GM21529 (cell line): ENCODE data around the gene FAM156A.
A peak's percentile ranks its signal among the peaks of the same experiment; 100 is the strongest.
"Not testable (repeated sequence)": the region's sequence is repeated elsewhere in the genome, so short reads cannot be mapped to it uniquely, and the experiment has no call there.

Experiments
- ATAC-seq: cut with Tn5 transposase; IDR thresholded peaks from one replicate; pipeline ENCODE4 v1.9.1; 2021; ENCODE audit not compliant: unreplicated experiment

FAM156A gene, protein sequence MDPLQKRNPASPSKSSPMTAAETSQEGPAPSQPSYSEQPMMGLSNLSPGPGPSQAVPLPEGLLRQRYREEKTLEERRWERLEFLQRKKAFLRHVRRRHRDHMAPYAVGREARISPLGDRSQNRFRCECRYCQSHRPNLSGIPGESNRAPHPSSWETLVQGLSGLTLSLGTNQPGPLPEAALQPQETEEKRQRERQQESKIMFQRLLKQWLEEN

DNA sequence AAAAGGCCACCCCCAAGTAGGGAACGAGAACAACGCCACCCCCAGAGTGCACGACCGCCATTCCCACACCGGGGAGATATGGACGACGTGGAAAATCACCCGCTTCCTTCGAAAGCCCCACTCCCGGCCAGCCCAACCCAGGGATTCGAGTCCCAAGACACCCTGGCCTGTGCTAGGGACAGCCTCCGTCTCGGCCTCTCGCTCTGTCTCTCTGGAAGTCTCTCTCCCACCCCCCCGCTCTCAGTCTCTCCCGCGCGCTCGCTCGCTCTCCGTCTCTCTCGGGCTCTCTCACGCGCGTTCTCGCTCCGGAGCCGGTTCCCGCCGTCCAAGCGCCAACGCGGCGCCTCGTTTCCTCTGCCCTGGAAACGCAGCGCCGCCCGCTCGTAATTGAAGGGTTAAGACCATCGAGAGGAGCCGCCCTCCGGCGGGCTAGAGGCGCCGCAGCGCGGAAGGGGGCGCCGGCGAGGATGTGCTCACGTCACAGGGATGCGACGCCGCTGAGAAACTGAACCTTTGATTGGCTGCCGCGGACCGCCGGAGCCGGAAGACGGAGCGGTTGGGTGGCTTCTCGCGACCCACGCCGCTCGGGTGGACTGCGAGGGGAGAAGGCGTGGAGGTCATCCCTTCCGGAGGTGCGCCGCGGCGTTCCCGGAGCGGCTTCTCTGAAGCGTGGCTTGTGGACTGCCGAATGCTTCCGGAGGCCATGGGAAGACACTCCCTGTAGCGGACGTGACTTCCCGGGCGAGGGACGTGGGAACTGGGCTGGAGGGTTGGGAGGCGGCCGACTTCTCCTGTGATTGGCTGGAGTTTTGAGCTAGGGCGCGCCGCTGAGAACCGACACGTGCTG, at the start of gene FAM156A:
TSS of gene FAM156A (minus strand) at position 406 of the 847 bp plus-strand sequence. CDS start 9,930 bp downstream, outside the sequence.
- peak; percentile 77 for ATAC-seq

DNA sequence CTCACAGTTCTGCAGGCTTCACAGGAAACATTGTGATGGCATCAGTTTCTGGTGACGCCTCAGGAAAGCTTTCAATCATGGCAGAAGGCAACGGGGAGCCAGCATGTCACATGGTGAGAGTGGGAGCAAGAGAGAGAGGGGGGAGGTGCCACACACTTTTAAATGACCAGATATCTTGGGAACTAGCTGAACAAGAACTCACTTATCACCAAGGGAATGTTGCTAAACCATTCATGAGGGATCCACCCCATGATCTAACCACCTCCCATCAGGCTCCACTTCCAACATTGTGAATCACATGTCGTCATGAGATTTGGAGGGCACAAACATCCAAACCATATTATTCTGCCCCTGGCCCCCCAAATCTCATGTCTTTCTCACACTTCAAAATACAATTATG, 47.0 kb upstream of the FAM156A start:
- ATAC-seq: no peak

DNA sequence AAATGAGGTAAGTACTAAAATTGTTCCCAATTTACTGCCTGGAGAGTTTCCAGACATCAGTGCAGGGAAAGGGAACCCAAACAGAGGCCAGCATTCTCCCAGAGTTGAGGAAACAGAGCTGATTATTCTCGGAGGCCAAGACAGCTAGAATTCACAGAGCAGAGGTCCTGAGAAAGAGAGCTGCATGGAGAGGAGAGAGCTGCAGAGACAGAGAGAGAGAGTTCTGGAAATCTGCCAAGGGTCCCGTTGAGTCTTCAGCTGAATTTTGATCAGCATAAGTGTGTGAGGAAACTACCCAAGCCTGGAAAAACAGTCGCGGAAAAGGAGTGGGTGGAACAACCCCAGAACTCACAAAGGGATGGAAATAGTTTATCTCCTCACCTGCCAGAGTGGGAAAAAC, 46.5 kb upstream of the FAM156A start:
- no peak for ATAC-seq

DNA sequence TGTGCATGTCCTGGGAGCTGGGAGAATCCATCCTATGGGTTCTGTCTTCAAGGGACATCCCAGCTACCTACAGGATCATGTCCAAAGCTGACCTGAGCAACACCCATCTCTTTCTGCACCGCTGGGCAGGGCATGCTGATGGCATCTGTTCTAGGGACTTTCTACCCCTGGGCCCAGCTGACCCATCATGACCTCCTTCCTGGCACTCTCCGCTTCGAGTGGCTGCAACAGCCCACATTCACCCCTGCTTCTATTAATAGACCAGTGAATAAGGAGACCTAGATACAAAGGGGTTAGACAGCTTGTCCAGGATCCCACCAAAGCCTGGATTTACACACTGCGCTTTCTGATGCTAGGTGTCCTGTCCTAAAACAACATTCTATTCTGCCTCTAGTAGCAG, 45.7 kb upstream of the FAM156A start:
- ATAC-seq: no peak

DNA sequence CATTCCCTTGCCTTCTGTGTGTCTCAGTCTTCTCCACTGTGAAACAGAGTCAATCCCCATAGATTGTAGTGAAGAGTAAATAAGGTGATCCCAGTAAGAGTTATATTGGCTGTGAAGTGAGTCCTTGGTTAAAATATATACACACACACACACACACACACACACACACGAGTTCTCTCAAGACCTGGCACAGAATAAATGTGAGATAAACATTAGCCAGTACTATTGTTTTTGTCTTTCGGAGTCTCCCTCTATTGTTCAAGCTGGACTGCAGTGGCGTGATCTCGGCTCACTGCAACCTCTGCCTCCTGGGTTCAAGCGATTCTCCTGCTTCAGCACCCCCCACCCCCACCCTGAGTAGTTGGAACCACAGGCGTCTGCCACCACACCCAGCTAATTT, 44.8 kb upstream of the FAM156A start:
- no peak for ATAC-seq

DNA sequence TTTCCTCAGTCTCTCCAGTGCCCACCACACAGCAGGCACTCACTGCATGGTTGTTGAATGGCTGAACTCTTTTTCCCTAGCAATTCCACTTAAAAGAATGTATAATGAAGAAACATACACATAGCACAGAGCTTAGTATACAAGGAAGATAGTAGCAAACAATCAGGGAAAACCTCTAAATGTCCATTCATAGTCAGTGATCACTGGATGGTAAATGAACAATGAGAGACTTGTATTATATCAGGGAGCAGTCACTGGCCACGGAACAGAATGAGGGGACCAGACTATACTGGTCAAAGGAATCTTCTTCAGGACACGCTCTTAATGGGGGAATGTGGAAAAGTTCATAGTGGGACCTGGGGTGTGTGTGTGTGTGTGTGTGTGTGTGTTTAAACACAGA, 43.6 kb upstream of the FAM156A start:
- no peak for ATAC-seq

DNA sequence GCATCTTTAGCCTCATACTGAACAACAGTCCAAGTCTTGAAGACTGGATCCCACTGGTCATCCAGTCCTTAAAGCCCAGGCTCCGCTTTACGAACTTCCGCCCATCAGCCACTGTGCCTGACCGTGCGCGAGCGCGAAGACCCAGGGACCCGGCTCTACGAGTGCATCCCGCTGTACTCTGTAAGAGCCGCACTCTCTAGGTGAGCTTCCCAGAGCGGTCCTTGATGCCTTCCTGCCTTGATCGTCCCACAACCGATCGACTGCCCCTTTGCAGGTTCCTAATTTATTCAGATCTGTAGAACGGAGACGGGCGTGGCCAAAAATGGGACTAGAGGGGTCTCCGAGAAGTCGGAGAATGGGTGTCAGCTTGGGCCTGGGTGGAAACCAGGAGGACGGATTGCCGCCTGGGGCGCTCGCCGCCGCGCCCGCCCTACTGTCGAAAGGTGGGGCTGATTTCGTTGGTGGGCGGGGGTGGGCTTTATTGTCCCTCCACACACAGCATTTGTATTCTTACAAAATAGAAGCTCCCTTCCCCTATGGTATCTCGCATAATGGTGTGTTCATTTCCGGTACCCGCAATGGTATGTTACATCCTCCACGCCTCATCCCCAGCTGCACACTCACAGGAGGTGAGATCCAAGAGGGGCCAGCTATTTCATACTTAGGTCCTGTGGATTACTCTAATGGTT, 42.3 kb upstream of the FAM156A start:
- ATAC-seq: no peak

DNA sequence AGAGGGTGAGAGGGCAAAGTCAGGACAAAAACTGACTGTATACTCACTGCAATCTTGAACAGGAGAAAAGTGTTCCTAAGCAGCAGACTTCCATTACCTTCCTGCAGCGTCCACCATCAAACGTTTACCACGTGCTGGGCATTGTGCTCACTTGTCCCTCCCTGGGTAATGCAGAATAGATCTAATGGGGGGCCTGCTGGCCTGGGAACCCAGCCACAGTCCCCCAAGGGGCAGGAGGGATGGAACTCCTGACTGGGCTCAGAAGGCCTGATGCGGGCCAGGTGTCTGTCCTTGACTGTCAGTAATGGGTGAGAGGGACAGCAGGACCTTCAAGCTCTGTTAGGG, 37.6 kb upstream of the FAM156A start:
- ATAC-seq: peak; percentile 2

DNA sequence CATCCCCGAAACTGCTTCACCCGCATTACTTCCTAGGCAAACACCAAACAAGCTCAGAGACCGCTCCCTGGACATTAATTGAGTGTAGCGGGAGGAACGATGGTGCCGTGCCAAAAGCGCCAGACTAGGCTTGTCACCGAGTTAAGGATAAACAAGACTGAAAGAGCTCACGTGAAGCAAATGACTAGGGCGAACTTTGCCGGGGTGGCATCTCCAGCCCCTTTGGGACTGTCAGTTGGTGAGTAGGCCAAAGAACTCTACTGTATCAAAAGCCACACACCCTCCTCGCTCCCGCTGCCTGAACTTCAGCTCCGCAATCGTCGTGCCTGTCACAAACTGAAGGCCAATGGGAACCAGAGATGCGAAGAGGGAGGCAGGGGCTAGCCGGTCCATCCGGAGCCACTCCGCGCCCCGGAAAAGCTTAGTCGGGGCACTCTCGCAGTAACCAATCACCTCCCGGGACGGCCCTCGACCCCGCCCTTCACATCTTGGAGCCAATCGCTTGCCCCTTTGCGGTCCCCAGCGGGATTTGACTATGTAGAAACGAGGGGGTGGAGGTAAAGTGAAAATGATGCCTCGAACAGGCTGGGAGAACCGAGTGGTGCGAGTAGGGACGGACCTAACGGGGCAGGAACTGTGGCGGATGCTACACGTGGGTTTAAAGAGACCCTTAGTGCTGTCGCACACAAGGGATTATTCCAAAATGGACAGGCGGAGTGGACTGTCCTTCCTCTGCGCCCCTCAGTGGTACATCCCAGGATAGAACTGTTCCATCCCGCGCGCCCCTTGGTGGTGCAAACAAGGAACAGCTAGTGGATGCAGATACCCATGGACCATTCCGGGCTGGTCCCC, 37.0 kb upstream of the FAM156A start:
- peak; percentile 96 for ATAC-seq

DNA sequence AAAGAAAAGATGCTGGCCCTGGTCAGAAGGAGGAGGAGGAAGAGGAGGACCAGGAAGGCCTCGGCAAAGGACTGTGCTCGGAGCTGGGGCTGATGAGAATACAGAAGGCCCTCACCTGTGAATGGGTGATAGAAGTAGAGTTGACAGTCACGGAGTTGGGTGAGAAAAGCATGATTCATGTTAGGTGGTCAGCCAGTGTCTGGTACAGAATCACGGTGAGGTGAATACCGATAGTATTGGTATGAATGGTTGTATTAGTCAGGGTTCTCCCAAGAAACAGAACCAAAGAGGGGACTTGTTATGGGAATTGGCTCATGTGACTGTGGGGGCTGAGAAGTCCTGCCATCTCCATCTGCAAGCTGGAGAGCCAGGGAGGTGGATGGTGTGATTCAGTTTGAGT, 32.5 kb upstream of the FAM156A start:
- ATAC-seq: no peak

DNA sequence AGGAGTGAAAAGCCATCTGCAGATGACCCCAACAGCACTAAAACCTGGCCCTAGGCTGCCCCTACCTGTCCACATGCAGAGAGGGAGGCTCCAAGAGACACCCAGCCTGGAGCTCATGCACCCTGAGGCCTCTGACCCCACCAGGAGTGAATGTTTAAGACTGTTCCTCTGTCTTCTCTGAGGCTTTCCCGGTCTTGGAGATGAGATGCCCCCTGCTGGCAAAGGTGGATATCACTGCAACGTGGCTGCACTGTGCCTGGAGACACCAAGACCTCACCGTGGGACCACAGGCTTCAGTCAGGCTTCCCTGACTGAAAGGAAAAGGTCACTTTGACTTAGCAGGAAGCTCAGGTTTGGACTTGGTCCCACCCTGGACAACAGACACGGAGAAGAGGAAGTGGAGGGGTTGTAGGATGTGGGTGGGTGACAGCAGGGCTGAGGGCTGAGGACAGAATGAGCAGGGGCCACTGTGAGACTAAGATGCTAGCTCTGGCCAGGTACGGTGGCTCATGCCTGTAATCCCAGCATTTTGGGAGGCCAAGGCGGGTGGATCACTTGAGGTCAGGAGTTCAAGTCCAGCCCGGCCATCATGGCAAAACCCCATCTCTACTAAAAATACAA, 31.8 kb upstream of the FAM156A start:
- ATAC-seq: peak; percentile 84

DNA sequence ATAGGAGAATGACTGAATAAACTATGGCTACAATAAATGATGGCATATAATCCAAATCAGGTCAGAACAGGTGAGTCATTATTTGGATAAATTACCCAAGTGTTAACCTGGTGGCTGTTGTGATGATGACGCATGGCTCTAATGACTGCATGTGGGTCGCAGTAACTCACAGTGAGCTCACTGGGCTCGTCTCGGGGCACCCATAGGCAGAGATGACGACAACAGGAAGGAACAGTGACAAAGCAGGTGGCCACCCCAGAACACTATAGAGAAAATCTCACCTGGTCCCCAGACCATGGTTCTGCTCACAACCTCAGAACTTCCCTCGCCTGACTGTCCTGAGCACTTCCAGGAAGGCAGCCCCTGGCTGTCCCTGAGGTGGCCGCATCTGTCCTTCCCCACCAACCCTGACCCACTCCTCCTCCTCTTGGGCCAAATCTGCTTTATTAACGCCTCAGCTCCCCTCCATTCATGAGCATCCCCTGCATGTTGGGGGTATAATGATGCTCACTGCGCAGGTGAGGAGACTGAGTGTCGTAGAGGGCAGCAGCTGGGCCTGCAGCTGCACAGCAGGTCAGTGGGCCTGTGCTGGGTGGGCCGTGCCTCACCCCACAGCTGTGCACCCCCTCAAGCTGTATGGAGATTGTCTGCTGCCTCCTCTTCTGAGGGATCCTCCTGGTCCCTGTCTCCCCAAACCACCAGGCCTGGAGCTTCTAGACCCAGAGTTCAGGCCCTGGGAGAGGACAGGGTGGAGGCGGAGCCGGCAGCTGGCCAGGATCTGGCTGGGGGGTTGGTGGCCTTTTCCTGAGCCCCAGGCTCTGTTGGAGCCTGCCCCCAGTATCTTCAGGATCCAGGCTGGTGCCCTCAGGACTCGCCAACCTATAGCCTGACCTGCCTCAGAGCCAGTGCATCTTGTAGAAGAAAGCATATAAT, 30.9 kb upstream of the FAM156A start:
- ATAC-seq: no peak

DNA sequence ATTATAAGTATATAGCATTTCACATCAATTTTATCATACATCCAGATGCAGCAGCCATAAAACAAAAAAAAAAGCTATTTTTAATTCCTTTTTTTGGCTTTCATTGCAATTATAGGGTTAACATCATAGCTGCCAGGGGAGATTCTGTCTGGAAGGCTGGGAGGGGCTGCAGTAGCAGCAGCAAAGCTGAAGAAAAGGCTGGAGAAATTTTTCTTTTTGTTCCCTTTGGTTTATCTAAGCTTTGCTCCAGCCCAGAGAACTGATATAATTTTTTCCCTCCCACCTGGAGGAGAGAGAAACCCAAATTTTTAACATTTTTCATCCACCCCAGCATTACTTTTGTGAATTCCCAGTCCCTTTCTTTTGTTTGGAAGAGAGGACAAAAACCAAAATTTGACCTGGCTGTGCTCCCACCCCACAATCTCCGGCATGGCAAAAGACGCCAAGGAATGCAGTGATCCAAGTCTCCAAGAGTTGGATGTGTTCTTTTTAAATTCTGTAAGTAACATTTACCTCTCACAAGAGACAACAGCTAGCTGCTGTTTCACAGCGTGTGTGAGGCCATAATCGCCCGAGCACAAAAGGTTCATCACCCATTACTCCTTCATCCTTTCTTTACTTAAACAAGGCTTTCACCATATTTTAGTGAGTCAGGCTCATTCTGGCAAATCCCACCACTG, 25.1 kb upstream of the FAM156A start:
- ATAC-seq: no peak

DNA sequence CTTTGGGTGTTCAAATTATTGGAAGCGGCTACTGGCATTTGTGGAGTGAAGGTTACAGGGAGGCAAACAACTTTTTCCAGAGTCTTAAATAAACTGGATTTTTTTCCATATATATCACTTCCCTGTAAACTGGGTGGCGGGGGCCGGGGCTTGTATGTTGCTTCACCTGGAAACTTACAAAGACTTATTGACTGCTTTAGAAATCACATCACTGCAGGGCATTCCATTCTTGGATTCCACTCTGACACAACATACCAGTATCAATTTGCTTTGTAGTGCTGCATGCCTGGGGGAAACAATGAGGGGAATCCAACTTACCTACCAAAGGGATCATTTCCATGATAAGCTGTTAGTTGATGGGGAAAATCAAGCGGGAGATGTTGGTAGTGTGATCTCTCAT, 21.7 kb upstream of the FAM156A start:
- no peak for ATAC-seq

DNA sequence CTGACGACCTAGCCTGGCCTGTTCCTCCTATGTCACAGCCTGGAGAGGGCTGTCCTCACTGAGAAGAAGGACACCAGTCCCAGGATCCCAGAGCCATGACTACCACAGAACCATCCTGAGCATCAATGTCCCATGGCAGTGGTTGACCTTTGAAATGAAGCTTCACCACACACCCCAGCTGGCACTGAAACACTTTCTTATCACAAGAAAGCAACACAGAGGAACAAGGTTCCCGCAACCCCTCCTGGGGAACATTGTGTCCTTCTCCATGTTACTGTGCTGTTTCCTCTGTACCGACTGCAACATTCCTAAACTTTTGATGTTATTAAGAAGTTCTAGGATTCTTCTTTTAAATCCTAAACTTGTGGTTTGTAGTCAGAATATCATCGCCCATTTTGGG, 21.2 kb upstream of the FAM156A start:
- ATAC-seq: no peak

DNA sequence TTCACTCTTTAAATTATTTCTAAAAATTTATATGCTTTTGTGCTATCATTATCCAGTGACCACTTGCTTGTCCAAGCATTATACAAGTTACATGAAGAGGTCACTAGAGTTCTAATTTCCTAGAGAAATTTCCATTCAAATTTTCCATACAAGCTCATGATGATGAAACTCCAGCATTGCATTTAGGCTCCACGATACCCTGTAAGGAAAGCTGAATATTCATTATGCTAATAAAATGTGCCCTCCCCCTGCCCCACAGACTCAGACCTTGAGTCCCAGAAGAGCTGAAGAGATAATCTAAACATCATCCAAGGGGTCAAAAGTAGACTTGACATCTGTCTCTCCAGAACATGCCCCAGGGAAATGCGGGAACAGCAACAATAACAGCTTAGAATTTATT, 19.6 kb upstream of the FAM156A start:
- no peak for ATAC-seq

DNA sequence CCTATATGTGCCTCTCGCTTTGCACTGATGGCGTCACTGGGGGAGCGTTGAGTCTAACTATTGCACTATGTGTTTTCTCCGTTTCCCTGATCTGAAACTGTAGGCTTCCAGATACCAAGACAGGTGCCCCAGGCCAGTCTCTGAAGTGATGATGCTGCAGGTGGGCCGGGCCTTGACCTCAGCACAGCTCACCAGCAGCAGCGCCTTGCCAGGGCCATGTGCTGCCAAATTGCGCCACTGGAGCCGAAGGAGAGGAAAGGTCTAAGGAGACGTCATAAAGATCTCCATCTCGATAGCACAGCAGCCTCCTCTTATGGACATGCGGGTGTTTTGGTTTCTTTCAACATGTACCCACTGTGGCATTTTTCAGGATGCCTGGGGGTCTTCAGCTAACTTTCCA, 17.3 kb upstream of the FAM156A start:
- ATAC-seq: not testable (repeated sequence)

DNA sequence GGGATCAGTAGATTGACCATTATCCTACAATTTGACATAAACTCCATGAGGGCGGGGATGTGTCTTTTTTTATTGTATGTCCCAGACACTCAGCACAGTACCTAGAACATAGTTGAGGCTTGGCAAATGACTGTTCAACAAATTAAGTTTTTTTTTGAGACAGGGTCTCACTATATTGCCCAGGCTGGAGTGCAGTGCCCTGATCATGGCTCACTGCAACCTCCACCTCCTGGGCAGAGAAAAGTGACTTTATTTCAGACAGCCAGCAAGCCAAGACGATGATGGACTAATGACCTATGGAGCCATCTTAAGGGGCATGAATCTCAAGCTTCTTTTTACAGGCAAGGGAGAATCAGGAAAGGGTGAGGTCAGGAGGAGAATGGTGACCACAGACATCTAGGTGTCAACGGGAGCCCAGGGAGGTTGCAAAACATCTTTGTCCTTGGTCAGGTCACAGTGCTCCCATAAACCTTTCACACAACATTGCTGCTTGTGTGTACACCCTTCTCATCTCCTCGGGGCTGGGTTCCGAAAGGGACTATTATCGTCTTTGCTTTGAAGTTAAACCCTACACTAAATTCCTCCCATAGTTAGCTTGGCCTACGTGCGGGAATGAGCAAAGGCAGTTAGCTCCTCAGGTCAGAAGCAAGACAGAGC, 16.1 kb upstream of the FAM156A start:
- not testable (repeated sequence) for ATAC-seq

DNA sequence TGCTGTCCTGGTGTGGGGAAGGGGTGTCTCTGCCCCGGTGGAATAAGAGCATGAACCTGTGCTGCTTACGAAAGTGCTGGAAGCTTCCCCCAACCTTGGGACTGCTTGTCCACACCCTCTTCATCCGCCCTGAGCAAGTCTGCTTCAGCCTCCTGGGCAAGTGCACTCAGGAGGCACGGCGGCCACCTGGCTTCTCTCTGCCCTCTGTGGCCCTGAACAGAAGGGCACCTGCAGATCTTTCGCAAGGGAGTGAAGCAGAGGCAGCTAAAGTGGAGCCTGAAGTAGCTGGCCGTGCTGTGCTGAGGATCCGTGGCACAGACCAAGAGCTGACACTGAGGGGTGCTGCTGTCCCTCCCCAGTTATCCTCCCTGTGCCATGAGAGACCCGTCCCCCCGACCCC, 9.6 kb upstream of the FAM156A start:
- not testable (repeated sequence) for ATAC-seq
